ENCODE data around the gene P2RX2.

GRCh38 chr12:132615579-132616038, 3.0 kb upstream of the P2RX2 start:
- TF ChIP-seq, protein P1, sequence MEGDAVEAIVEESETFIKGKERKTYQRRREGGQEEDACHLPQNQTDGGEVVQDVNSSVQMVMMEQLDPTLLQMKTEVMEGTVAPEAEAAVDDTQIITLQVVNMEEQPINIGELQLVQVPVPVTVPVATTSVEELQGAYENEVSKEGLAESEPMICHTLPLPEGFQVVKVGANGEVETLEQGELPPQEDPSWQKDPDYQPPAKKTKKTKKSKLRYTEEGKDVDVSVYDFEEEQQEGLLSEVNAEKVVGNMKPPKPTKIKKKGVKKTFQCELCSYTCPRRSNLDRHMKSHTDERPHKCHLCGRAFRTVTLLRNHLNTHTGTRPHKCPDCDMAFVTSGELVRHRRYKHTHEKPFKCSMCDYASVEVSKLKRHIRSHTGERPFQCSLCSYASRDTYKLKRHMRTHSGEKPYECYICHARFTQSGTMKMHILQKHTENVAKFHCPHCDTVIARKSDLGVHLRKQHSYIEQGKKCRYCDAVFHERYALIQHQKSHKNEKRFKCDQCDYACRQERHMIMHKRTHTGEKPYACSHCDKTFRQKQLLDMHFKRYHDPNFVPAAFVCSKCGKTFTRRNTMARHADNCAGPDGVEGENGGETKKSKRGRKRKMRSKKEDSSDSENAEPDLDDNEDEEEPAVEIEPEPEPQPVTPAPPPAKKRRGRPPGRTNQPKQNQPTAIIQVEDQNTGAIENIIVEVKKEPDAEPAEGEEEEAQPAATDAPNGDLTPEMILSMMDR (conservative IDR thresholded peaks at IDR 0.05): no peak
- TF ChIP-seq EZH2 (IDR thresholded peaks at IDR 0.05; ENCODE audit: low read depth): no peak

All from PC-9 (cell line).